DND-41 (cell line): ENCODE measurements around the gene TNF.
A peak's percentile ranks its signal among the peaks of the same experiment; 100 is the strongest.

ENCODE experiments used
- ATAC-seq: fragments of 200-7000 bp; cut with Tn5 transposase; 3 replicates; pipeline ENCODE4 v1.9.1; 2021; ENCODE audit warnings: low read depth; ENCODE audit not compliant: insufficient read depth
- DNase-seq: peaks from one replicate; pipeline ENCODE4 v3.0.0-alpha.2; 2020
- H2AFZ ChIP-seq: 2 replicates; pipeline ENCODE4 v1.6.0; 2012; ENCODE audit warnings: low read depth, low read length
- H3K27ac ChIP-seq: 2 replicates; pipeline ENCODE4 v1.5.1; 2012; ENCODE audit warnings: low read length, inconsistent platforms
- H3K27me3 ChIP-seq: fragments of 200-600 bp; sonication (generic); 2 replicates; pipeline ENCODE4 v1.6.0; 2012; ENCODE audit warnings: low read length, mild to moderate bottlenecking, inconsistent platforms; ENCODE audit not compliant: insufficient read depth, poor library complexity
- H3K36me3 ChIP-seq: 2 replicates; pipeline ENCODE4 v1.5.1; 2012; ENCODE audit warnings: low read length, inconsistent platforms; ENCODE audit not compliant: insufficient read depth
- H3K4me1 ChIP-seq: 2 replicates; pipeline ENCODE4 v1.5.1; 2012; ENCODE audit warnings: mild to moderate bottlenecking, low read length; ENCODE audit not compliant: insufficient read depth
- H3K4me2 ChIP-seq: 2 replicates; pipeline ENCODE4 v1.6.0; 2012; ENCODE audit warnings: mild to moderate bottlenecking, moderate library complexity, low read length, inconsistent platforms; ENCODE audit not compliant: insufficient read depth
- H3K4me3 ChIP-seq, 2 experiments: fragments of 200-600 bp in 1 of 2; shearing (Covaris generic) in 1 of 2; 2 replicates each; pipeline ENCODE4 v1.5.1; 2012 to 2016; ENCODE audit warnings: inconsistent platforms in 2 of 2, low read length in 2 of 2, mild to moderate bottlenecking in 2 of 2, low read depth in 1 of 2, moderate library complexity in 1 of 2
- H3K79me2 ChIP-seq: 2 replicates; pipeline ENCODE4 v1.6.0; 2012; ENCODE audit warnings: low read length, inconsistent platforms; ENCODE audit not compliant: insufficient read depth
- H3K9ac ChIP-seq: 2 replicates; pipeline ENCODE4 v1.6.0; 2012; ENCODE audit warnings: low read depth, mild to moderate bottlenecking, inconsistent platforms, low read length, moderate library complexity
- H3K9me3 ChIP-seq: 2 replicates; pipeline ENCODE4 v1.5.1; 2012; ENCODE audit warnings: low read length, moderate library complexity, mild to moderate bottlenecking, inconsistent platforms; ENCODE audit not compliant: insufficient read depth, severe bottlenecking
- H4K20me1 ChIP-seq: 2 replicates; pipeline ENCODE4 v1.6.0; 2012; ENCODE audit warnings: low read length; ENCODE audit not compliant: insufficient read depth
- EZH2 ChIP-seq: IDR thresholded peaks from 3 replicates; pipeline ENCODE4 v1.6.1; 2012; ENCODE audit warnings: borderline replicate concordance, low read depth, mild to moderate bottlenecking, moderate library complexity, low read length, inconsistent platforms; ENCODE audit not compliant: severe bottlenecking
- TF ChIP-seq, protein P1 (sequence below): IDR thresholded peaks from 2 replicates; pipeline ENCODE4 v1.5.1; 2012; ENCODE audit warnings: borderline replicate concordance, low read length, moderate library complexity, mild to moderate bottlenecking; ENCODE audit not compliant: poor library complexity, severe bottlenecking; ENCODE audit errors: extremely low read depth

Gene TNF

DNA sequence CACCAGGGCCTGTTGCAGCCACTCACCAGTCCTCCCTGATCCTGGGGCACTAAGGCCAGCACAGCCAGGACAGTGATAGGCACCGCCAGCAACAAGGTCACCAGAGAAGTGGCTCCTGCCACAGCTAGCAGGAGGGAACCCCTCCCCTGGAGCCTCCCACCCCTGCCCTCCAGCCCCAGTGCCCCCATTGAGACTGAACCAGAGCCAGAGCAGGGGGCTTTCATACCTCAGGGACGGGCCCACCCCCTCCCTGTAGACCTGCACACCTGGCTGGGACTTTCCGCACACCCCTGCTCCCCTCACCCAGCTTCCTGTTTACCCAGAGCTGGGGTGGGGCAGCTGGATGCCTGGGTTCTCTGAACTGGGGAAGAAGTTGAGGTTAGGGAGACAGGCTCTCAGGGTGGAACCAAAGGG lies 6.9 kb downstream of the TNF start, which contains the start of gene LTB:
Gene LTB (minus strand): TSS at position 195 of the 414 bp plus-strand sequence. CDS start 7 bp downstream, at position 188.
- peak; percentile 25 for ATAC-seq
- no peaks in the 10 kb centered on the region for H3K9me3 ChIP-seq
- H3K36me3 ChIP-seq = no peaks in the 10 kb centered on the region; the same call in 1 of the 2 replicates
- no peaks in the 10 kb centered on the region for H4K20me1 ChIP-seq
- peaks cover 4% of the 10 kb centered on the region; the same call in 1 of the 2 replicates for H3K79me2 ChIP-seq
- peaks cover 10% of the 10 kb centered on the region for H3K27me3 ChIP-seq
- TF ChIP-seq EZH2 = no peak
- TF ChIP-seq, protein P1, sequence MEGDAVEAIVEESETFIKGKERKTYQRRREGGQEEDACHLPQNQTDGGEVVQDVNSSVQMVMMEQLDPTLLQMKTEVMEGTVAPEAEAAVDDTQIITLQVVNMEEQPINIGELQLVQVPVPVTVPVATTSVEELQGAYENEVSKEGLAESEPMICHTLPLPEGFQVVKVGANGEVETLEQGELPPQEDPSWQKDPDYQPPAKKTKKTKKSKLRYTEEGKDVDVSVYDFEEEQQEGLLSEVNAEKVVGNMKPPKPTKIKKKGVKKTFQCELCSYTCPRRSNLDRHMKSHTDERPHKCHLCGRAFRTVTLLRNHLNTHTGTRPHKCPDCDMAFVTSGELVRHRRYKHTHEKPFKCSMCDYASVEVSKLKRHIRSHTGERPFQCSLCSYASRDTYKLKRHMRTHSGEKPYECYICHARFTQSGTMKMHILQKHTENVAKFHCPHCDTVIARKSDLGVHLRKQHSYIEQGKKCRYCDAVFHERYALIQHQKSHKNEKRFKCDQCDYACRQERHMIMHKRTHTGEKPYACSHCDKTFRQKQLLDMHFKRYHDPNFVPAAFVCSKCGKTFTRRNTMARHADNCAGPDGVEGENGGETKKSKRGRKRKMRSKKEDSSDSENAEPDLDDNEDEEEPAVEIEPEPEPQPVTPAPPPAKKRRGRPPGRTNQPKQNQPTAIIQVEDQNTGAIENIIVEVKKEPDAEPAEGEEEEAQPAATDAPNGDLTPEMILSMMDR = no peak
- peak within 1 kb of the TSS; percentile 99 for H3K4me2 ChIP-seq
- peak within 1 kb of the TSS; percentile 76 for H3K27ac ChIP-seq
- H2AFZ ChIP-seq = peak within 1 kb of the TSS; percentile 100
- peak within 1 kb of the TSS; percentile 91 for H3K9ac ChIP-seq
- peaks cover 51% of the 10 kb centered on the region for H3K4me1 ChIP-seq
- peak; percentile 84 for DNase-seq
- H3K4me3 ChIP-seq = peak within 1 kb of the TSS; percentile 78 to 95

DNA sequence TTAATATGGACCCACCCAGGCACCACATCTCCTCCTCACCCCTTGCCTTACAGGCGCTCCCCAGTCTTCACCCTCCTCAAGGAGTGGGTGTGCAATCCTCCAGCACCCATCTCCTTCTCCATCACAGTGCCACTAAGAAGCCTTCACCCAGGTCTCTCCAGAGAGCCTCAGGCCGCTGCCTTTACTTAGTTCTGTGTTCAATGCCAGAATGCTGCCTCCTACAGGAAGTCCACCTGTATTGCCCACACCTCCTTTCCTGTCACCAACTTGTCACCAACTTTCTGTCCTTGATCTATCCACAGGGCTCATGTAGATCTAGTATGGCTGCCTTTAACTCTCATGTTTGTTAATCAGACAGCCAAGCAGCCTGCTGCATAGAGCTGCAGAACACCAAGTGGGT lies 10.1 kb downstream of the TNF start:
- Histone ChIP-seq H3K4me3 (no peak overlapping the region), H3K36me3 (no peaks in the 10 kb centered on the region; the same call in 1 of the 2 replicates), H2AFZ (no peak overlapping the region), H3K27ac (peak overlapping the region; percentile 67), H3K9ac (peak overlapping the region; percentile 13; the same call in 1 of the 2 replicates), H4K20me1 (no peaks in the 10 kb centered on the region), H3K4me1 (peaks cover 50% of the 10 kb centered on the region), H3K79me2 (peaks cover 4% of the 10 kb centered on the region; the same call in 1 of the 2 replicates), H3K9me3 (no peaks in the 10 kb centered on the region), H3K4me2 (no peak overlapping the region), H3K27me3 (peaks cover 10% of the 10 kb centered on the region)
- ATAC-seq = 0 out of 3 replicates have a peak, but pooled peaks have one; percentile 3
- TF ChIP-seq, protein P1 = peak; percentile 70
- TF ChIP-seq EZH2 = no peak
- DNase-seq = peak; percentile 69

DNA sequence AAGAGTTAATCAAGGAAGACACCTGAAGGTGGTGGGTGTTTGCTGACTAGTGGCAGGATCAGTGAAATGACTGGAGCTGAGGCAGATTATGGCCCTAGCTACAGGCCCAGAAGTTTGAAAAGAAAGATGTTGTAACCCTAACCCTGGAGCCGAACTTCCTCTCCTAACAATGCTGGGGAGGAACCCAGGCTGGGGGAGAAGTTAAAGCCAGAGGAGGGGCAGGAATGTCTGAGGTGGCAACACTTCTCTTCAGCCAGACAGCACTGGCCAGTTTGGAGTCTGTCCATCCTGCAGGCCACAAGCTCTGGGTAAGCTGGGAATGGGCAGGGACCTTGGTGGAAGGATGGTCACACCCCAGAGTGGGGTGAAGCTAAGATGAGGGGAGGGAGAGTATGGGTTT lies 10.6 kb downstream of the TNF start, which contains the start of gene LST1:
Gene LST1 (plus strand): TSS at position 270 of the 400 bp plus-strand sequence. CDS start 1,023 bp downstream, outside the sequence.
- H3K4me2 ChIP-seq = peak within 1 kb of the TSS; percentile 10
- no peaks in the 10 kb centered on the region for H3K9me3 ChIP-seq
- no peaks in the 10 kb centered on the region for H4K20me1 ChIP-seq
- DNase-seq (no peak), ATAC-seq (no peak)
- H3K4me3 ChIP-seq = no peak within 1 kb of the TSS; a peak in 1 of 4 replicates
- H3K27ac ChIP-seq = peak within 1 kb of the TSS; percentile 67
- H3K36me3 ChIP-seq = no peaks in the 10 kb centered on the region; the same call in 1 of the 2 replicates
- H3K27me3 ChIP-seq = peaks cover 8% of the 10 kb centered on the region
- H2AFZ ChIP-seq = no peak within 1 kb of the TSS
- peak within 1 kb of the TSS; percentile 13 for H3K9ac ChIP-seq
- H3K79me2 ChIP-seq = peaks cover 3% of the 10 kb centered on the region; the same call in 1 of the 2 replicates
- TF ChIP-seq, protein P1 = no peak
- TF ChIP-seq EZH2 = no peak
- peaks cover 45% of the 10 kb centered on the region for H3K4me1 ChIP-seq
